K562 (cell line): ENCODE measurements around the gene MORF4L1. TPM values are rescaled to one million over a fixed set of nuclear protein-coding genes. Genes with fewer than 3 reads are reported as not detected.

Experiments used
- ATAC-seq: fragments of 200-7000 bp; cut with Tn5 transposase; 3 replicates; pipeline ENCODE4 v1.9.1; 2020; ENCODE audit warnings: moderate library complexity
- BruUV-seq: library from RNA; stranded (reverse); fragments of 400-500 nt; replicated peaks from 2 replicates; lab custom pipeline; 2021; lab: Mats Ljungman, UMichigan
- CTCF ChIA-PET: fragments of 300-600 bp; formaldehyde crosslinking; extraction: SDS; loops from one replicate; lab custom pipeline; 2021; ENCODE audit warnings: low intra/inter-chr PET ratio; lab: Yijun Ruan, JAX
- POLR2A ChIA-PET: fragments of 300-600, 350-650 bp; sonication (Branson Sonifier 250); formaldehyde crosslinking; extraction: SDS; loops from one replicate; lab custom pipeline; 2021; ENCODE audit warnings: antibody characterized with exemption, inconsistent platforms; lab: Yijun Ruan, JAX
- DNase-seq, 4 experiments: peaks; one replicate each; pipeline versions ENCODE4 v3.0.0 to v3.0.0-alpha.2; 2011 to 2018; ENCODE audit warnings: low spot score in 3 of 4, mixed read lengths in 3 of 4; ENCODE audit errors: extremely low read depth in 1 of 4
- FAIRE-seq: peaks from 2 replicates; lab custom pipeline; 2011; peaks lifted over from hg19 to GRCh38; lab: Jason Lieb, UNC
- H2AFZ ChIP-seq: 2 replicates; pipeline ENCODE4 v1.6.0; 2011; ENCODE audit warnings: low read depth, low read length, control low read depth, inconsistent platforms
- H3K27ac ChIP-seq: fragments of 200-600 bp; 3 replicates; pipeline ENCODE4 v1.8.0; 2011; ENCODE audit warnings: low read depth, mild to moderate bottlenecking, control low read depth, inconsistent platforms, low read length, moderate library complexity, mixed read lengths; ENCODE audit errors: extremely low read depth
- H3K27me3 ChIP-seq, 2 experiments: fragments of 300-600 bp in 1 of 2; 2 replicates in 1 of 2; 3 replicates in 1 of 2; pipeline versions ENCODE4 v1.6.0 to v1.8.0; 2011; ENCODE audit warnings: inconsistent platforms in 2 of 2, low read length in 2 of 2, mild to moderate bottlenecking in 1 of 2, mixed read lengths in 1 of 2, moderate library complexity in 1 of 2; ENCODE audit not compliant: control insufficient read depth in 2 of 2, insufficient read depth in 2 of 2
- H3K36me3 ChIP-seq: fragments of 300-600 bp; 3 replicates; pipeline ENCODE4 v1.8.0; 2011; ENCODE audit warnings: mild to moderate bottlenecking, low read length, inconsistent platforms; ENCODE audit not compliant: control insufficient read depth, insufficient read depth
- H3K4me1 ChIP-seq, 2 experiments: fragments of 200-600 bp in 1 of 2; replicated peaks in 1 of 2; 2 replicates in 1 of 2; 3 replicates in 1 of 2; pipeline versions ENCODE4 v1.5.1 to v1.8.0; 2011; ENCODE audit warnings: inconsistent platforms in 2 of 2, low read length in 2 of 2, mild to moderate bottlenecking in 1 of 2, mixed read lengths in 1 of 2, moderate library complexity in 1 of 2; ENCODE audit not compliant: control insufficient read depth in 2 of 2, insufficient read depth in 2 of 2
- H3K4me2 ChIP-seq: 2 replicates; pipeline ENCODE4 v1.6.1; 2011; ENCODE audit warnings: low read length, control low read depth, inconsistent platforms, mixed read lengths; ENCODE audit not compliant: insufficient read depth
- H3K4me3 ChIP-seq: fragments of 200-600 bp; sonication (generic), shearing (Covaris generic); 2 replicates; pipeline ENCODE4 v1.5.1; 2016; ENCODE audit warnings: control low read depth, inconsistent platforms
- H3K79me2 ChIP-seq: fragments of 200-600 bp; 3 replicates; pipeline ENCODE4 v1.8.0; 2011; ENCODE audit warnings: low read length, inconsistent platforms; ENCODE audit not compliant: control insufficient read depth, insufficient read depth
- H3K9ac ChIP-seq, 2 experiments: 2 replicates each; pipeline versions ENCODE4 v1.6.0 to v1.6.1; 2011; ENCODE audit warnings: low read depth in 2 of 2, low read length in 2 of 2, control low read depth in 1 of 2, inconsistent platforms in 1 of 2, mild to moderate bottlenecking in 1 of 2, mixed read lengths in 1 of 2; ENCODE audit not compliant: insufficient read depth in 1 of 2
- H3K9me1 ChIP-seq: one replicate; pipeline ENCODE4 v1.6.0; 2011; ENCODE audit warnings: inconsistent platforms, mild to moderate bottlenecking, low read length, moderate library complexity; ENCODE audit not compliant: control insufficient read depth, insufficient read depth
- H3K9me3 ChIP-seq: replicated peaks from 2 replicates; pipeline ENCODE4 v1.5.1; 2011; ENCODE audit warnings: low read depth, low read length, inconsistent platforms; ENCODE audit not compliant: control insufficient read depth, insufficient read depth
- H4K20me1 ChIP-seq: replicated peaks from 2 replicates; pipeline ENCODE4 v1.6.1; 2011; ENCODE audit warnings: low read length, inconsistent platforms, mixed read lengths; ENCODE audit not compliant: control insufficient read depth, insufficient read depth
- FOXK2 ChIP-seq, 2 experiments: fragments of 450-650 bp; IDR thresholded peaks in 1 of 2; conservative IDR thresholded peaks in 1 of 2; 2 replicates each; pipeline ENCODE4 v1.6.1; 2016; ENCODE audit warnings: low read depth in 2 of 2, mild to moderate bottlenecking in 1 of 2
- KHSRP ChIP-seq: fragments of 450-650 bp; IDR thresholded peaks from 2 replicates; pipeline ENCODE4 v1.6.1; 2017
- ZNF239 ChIP-seq: fragments of 250-450 bp; sonication (Bioruptor Pico); IDR thresholded peaks from 2 replicates; pipeline ENCODE4 v1.4.0; 2020; ENCODE audit warnings: mild to moderate bottlenecking
- ZNF436 ChIP-seq: fragments of 250-450, 450-650 bp; sonication (Bioruptor Pico); formaldehyde crosslinking; IDR thresholded peaks from 2 replicates; pipeline ENCODE4 v1.7.0; 2020; ENCODE audit warnings: mild to moderate bottlenecking
- ZNF586 ChIP-seq: fragments of 450-650 bp; formaldehyde crosslinking; conservative IDR thresholded peaks from 2 replicates; pipeline ENCODE4 v1.4.0; 2020; ENCODE audit warnings: mild to moderate bottlenecking, moderate library complexity
- ZNF76 ChIP-seq: fragments of 250-450 bp; sonication (Bioruptor Pico); IDR thresholded peaks from 2 replicates; pipeline ENCODE4 v1.4.0; 2020; ENCODE audit warnings: mild to moderate bottlenecking, moderate library complexity, borderline replicate concordance
- WGBS: fragments of 100-300 bp; shearing (Covaris generic); methylation state at CpG from one replicate; pipeline ENCODE4 v1.1.6; 2016; ENCODE audit warnings: low coverage, mixed read lengths; ENCODE audit not compliant: insufficient coverage; ENCODE audit errors: missing lambda C conversion rate; 5-methylcytosine and 5-hydroxymethylcytosine counted together
- in situ Hi-C: fragments of 300-500 bp; cut with MboI; formaldehyde crosslinking; loops from 4 replicates; pipeline ENCODE4 v1.15.0; 2018; ENCODE audit warnings: inconsistent platforms, mixed read lengths
- intact Hi-C: fragments of 100-400 bp; cut with micrococcal nuclease; formaldehyde crosslinking; loops from 2 replicates; pipeline ENCODE4 v1.14.2; 2022
- polyA plus RNA-seq, 8 experiments: library from polyadenylated mRNA; depleted of rRNA in 4 of 8; stranded (reverse) in 5 of 8; unstranded in 3 of 8; fragments of >200 nt; fragmentation: Nextera tagmentation in 2 of 8; fragmentation: Illumina TruSeq in 1 of 8; extraction: Ambion mirVana in 2 of 8; extraction: Trizol in 1 of 8; gene quantifications; 2 replicates each; pipeline versions ENCODE4 v1.2.1 to v1.2.3, GENCODE V29; 2011 to 2014; ENCODE audit warnings: inconsistent platforms in 1 of 8, missing spikeins in 1 of 8
- total RNA-seq, 7 experiments: library from RNA; depleted of rRNA in 6 of 7; stranded (reverse); fragments of >200 nt in 6 of 7; fragmentation: Illumina TruSeq in 2 of 7; extraction: Trizol in 2 of 7; gene quantifications; 2 replicates each; pipeline versions ENCODE4 v1.2.1 to v1.2.3, GENCODE V29; 2011 to 2021; ENCODE audit warnings: low replicate concordance in 1 of 7
- TF ChIP-seq, protein P1 (sequence below): sonication (generic); formaldehyde crosslinking; IDR thresholded peaks from 2 replicates; pipeline ENCODE4 v1.8.0; 2022; ENCODE audit warnings: mild to moderate bottlenecking, low read depth, missing genetic modification reagents
- TF ChIP-seq, protein P2 (sequence below): sonication (generic); formaldehyde crosslinking; IDR thresholded peaks from 2 replicates; pipeline ENCODE4 v1.8.1; 2023; ENCODE audit warnings: mild to moderate bottlenecking, missing genetic modification reagents
- TF ChIP-seq, protein P3 (sequence below): IDR thresholded peaks from 2 replicates; pipeline ENCODE4 v1.6.1; 2014; ENCODE audit warnings: antibody characterized with exemption
- TF ChIP-seq, protein P4 (sequence below): fragments of 450-650 bp; formaldehyde crosslinking; IDR thresholded peaks from 2 replicates; pipeline ENCODE4 v1.4.0; 2020; ENCODE audit warnings: mild to moderate bottlenecking, moderate library complexity
- TF ChIP-seq, protein P5 (sequence below): sonication (generic); formaldehyde crosslinking; IDR thresholded peaks from 2 replicates; pipeline ENCODE4 v1.8.0; 2023; ENCODE audit warnings: mild to moderate bottlenecking, missing genetic modification reagents

The MORF4L1 gene
- total and polyA plus RNA-seq, 9 of the 15 experiments (the other 6 are each of a cell fraction or from before 2014, with no cell fraction given) = 127 to 615 (median 281) TPM

DNA sequence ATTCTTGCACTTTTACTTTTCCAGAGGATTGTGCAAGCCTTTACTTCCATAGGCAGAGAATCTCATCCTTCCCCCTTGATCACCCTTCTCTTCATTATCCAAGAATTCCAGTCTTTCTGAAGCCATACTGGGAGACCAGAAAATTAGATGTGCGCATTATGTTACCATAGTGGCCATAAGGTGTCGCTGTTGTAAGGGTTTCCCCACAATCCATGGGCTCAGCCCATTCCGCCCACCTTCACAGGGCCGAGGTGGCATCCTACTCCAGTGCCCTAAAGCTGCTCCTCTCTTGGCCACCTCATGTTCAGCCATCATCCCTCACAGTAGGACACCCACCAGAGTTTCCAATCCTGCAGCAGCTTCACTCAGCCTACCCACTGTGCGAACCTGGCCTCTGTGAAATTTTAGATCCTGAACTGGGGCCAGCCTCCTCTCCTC is 37.1 kb downstream of the MORF4L1 start:
- Histone ChIP-seq H2AFZ (no peak overlapping the region), H3K79me2 (no peaks in the 10 kb centered on the region), H3K4me3 (no peak overlapping the region), H4K20me1 (peaks cover 8% of the 10 kb centered on the region), H3K27me3 (no peaks in the 10 kb centered on the region), H3K4me1 (no peaks in the 10 kb centered on the region), H3K9me1 (no peaks in the 10 kb centered on the region), H3K9ac (no peak overlapping the region), H3K36me3 (peaks cover 88% of the 10 kb centered on the region), H3K9me3 (no peaks in the 10 kb centered on the region), H3K27ac (no peak overlapping the region), H3K4me2 (no peak overlapping the region)
- FAIRE-seq (peak; percentile 78), ATAC-seq (peak; percentile 87), DNase-seq (peak; percentile 58 to 64 (median 61))
- CTCF ChIA-PET = interaction anchor here (1.3 to 1.6 kb wide), 3 partner anchors 70 to 274 kb away, joined by 3 to 9 read pairs (median 7); no protein-coding TSS in a partner anchor
- POLR2A ChIA-PET = interaction anchor here (0.6 to 4.3 kb wide), 5 partner anchors 8 to 18 kb away, joined by 3 to 25 read pairs (median 4); no protein-coding TSS in a partner anchor
- WGBS = 49% methylated on average over 5 of the region's 5 CpGs
- intact Hi-C loops = loop anchor here (1.0 to 10.0 kb wide), 3 partner anchors 69 to 275 kb away; no protein-coding TSS in a partner anchor
- BruUV-seq = no TSS peak
- in situ Hi-C loops = loop anchor here (5.0 to 10.0 kb wide), 2 partner anchors 72 to 275 kb away; no protein-coding TSS in a partner anchor
- TF ChIP-seq ZNF586 (CRISPR knock-in tag) (no peak), ZNF76 (CRISPR knock-in tag) (no peak), ZNF436 (CRISPR knock-in tag) (no peak), KHSRP (no peak), ZNF239 (no peak), FOXK2 (conservative IDR thresholded peaks at IDR 0.05 in 1 of 2, IDR thresholded peaks at IDR 0.05 in 1 of 2; ENCODE audit: low read depth in 2 of 2) (no peak)
- TF ChIP-seq, protein P1, sequence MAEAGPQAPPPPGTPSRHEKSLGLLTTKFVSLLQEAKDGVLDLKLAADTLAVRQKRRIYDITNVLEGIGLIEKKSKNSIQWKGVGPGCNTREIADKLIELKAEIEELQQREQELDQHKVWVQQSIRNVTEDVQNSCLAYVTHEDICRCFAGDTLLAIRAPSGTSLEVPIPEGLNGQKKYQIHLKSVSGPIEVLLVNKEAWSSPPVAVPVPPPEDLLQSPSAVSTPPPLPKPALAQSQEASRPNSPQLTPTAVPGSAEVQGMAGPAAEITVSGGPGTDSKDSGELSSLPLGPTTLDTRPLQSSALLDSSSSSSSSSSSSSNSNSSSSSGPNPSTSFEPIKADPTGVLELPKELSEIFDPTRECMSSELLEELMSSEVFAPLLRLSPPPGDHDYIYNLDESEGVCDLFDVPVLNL (CRISPR knock-in tag) = no peak
- TF ChIP-seq, protein P2, sequence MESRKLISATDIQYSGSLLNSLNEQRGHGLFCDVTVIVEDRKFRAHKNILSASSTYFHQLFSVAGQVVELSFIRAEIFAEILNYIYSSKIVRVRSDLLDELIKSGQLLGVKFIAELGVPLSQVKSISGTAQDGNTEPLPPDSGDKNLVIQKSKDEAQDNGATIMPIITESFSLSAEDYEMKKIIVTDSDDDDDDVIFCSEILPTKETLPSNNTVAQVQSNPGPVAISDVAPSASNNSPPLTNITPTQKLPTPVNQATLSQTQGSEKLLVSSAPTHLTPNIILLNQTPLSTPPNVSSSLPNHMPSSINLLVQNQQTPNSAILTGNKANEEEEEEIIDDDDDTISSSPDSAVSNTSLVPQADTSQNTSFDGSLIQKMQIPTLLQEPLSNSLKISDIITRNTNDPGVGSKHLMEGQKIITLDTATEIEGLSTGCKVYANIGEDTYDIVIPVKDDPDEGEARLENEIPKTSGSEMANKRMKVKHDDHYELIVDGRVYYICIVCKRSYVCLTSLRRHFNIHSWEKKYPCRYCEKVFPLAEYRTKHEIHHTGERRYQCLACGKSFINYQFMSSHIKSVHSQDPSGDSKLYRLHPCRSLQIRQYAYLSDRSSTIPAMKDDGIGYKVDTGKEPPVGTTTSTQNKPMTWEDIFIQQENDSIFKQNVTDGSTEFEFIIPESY = peak; percentile 80
- TF ChIP-seq, protein P3, sequence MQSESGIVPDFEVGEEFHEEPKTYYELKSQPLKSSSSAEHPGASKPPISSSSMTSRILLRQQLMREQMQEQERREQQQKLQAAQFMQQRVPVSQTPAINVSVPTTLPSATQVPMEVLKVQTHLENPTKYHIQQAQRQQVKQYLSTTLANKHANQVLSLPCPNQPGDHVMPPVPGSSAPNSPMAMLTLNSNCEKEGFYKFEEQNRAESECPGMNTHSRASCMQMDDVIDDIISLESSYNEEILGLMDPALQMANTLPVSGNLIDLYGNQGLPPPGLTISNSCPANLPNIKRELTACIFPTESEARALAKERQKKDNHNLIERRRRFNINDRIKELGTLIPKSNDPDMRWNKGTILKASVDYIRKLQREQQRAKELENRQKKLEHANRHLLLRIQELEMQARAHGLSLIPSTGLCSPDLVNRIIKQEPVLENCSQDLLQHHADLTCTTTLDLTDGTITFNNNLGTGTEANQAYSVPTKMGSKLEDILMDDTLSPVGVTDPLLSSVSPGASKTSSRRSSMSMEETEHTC = no peak
- TF ChIP-seq, protein P4, sequence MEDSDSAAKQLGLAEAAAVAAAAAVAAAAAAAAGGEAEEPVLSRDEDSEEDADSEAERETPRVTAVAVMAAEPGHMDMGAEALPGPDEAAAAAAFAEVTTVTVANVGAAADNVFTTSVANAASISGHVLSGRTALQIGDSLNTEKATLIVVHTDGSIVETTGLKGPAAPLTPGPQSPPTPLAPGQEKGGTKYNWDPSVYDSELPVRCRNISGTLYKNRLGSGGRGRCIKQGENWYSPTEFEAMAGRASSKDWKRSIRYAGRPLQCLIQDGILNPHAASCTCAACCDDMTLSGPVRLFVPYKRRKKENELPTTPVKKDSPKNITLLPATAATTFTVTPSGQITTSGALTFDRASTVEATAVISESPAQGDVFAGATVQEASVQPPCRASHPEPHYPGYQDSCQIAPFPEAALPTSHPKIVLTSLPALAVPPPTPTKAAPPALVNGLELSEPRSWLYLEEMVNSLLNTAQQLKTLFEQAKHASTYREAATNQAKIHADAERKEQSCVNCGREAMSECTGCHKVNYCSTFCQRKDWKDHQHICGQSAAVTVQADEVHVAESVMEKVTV (CRISPR knock-in tag) = 0 out of 2 replicates have a peak, but pooled peaks have one; percentile 21
- TF ChIP-seq, protein P5, sequence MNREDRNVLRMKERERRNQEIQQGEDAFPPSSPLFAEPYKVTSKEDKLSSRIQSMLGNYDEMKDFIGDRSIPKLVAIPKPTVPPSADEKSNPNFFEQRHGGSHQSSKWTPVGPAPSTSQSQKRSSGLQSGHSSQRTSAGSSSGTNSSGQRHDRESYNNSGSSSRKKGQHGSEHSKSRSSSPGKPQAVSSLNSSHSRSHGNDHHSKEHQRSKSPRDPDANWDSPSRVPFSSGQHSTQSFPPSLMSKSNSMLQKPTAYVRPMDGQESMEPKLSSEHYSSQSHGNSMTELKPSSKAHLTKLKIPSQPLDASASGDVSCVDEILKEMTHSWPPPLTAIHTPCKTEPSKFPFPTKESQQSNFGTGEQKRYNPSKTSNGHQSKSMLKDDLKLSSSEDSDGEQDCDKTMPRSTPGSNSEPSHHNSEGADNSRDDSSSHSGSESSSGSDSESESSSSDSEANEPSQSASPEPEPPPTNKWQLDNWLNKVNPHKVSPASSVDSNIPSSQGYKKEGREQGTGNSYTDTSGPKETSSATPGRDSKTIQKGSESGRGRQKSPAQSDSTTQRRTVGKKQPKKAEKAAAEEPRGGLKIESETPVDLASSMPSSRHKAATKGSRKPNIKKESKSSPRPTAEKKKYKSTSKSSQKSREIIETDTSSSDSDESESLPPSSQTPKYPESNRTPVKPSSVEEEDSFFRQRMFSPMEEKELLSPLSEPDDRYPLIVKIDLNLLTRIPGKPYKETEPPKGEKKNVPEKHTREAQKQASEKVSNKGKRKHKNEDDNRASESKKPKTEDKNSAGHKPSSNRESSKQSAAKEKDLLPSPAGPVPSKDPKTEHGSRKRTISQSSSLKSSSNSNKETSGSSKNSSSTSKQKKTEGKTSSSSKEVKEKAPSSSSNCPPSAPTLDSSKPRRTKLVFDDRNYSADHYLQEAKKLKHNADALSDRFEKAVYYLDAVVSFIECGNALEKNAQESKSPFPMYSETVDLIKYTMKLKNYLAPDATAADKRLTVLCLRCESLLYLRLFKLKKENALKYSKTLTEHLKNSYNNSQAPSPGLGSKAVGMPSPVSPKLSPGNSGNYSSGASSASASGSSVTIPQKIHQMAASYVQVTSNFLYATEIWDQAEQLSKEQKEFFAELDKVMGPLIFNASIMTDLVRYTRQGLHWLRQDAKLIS (CRISPR knock-in tag) = no peak
